ENCODE measurements around the gene OVOL1.

Gene OVOL1

GRCh38 chr11:65794570-65795510, 8.0 kb downstream of the OVOL1 start:
- Histone ChIP-seq H3K27me3 (ENCODE audit: low read depth, low read length) (peaks cover 18% of the 10 kb centered on the region), H3K9me3 (ENCODE audit: insufficient read depth, low read length) (no peaks in the 10 kb centered on the region)
- no peak for TF ChIP-seq EZH2phosphoT487 (IDR thresholded peaks at IDR 0.05; ENCODE audit: low read depth)
- TF ChIP-seq CTCF (IDR thresholded peaks at IDR 0.05; ENCODE audit: low read depth, low read length) = no peak

GRCh38 chr11:65796726-65797601, 10.1 kb downstream of the OVOL1 start:
- H3K27me3 ChIP-seq (ENCODE audit: low read depth, low read length) = peaks cover 25% of the 10 kb centered on the region
- no peaks in the 10 kb centered on the region for H3K79me2 ChIP-seq (ENCODE audit: low read length)
- H4K20me1 ChIP-seq (ENCODE audit: insufficient read depth, low read length) = no peaks in the 10 kb centered on the region
- H2AFZ ChIP-seq (ENCODE audit: low read depth, low read length) = no peak overlapping the region
- no peaks in the 10 kb centered on the region for H3K9me3 ChIP-seq (ENCODE audit: insufficient read depth, low read length)
- H3K9ac ChIP-seq (ENCODE audit: low read length) = no peak overlapping the region
- no peak overlapping the region for H3K4me3 ChIP-seq (ENCODE audit: low read length)
- TF ChIP-seq EZH2phosphoT487 (IDR thresholded peaks at IDR 0.05; ENCODE audit: low read depth) = no peak
- no peak overlapping the region for H3K4me2 ChIP-seq (ENCODE audit: low read length)
- no peak overlapping the region for H3K27ac ChIP-seq (ENCODE audit: low read length)
- no peaks in the 10 kb centered on the region for H3K36me3 ChIP-seq (replicated peaks; ENCODE audit: low read depth, low read length)
- peaks cover 3% of the 10 kb centered on the region for H3K4me1 ChIP-seq (ENCODE audit: low read length)

More at GRCh38 chr11:65794570-65795510, 8.0 kb downstream of the OVOL1 start:
- H3K79me2 ChIP-seq (ENCODE audit: low read length) = no peaks in the 10 kb centered on the region
- H3K36me3 ChIP-seq (replicated peaks; ENCODE audit: low read depth, low read length) = no peaks in the 10 kb centered on the region
- peaks cover 12% of the 10 kb centered on the region for H3K4me1 ChIP-seq (ENCODE audit: low read length)
- no peak overlapping the region for H3K4me3 ChIP-seq (ENCODE audit: low read length)
- H2AFZ ChIP-seq (ENCODE audit: low read depth, low read length) = no peak overlapping the region
- H4K20me1 ChIP-seq (ENCODE audit: insufficient read depth, low read length) = no peaks in the 10 kb centered on the region
- no peak overlapping the region for H3K4me2 ChIP-seq (ENCODE audit: low read length)
- H3K27ac ChIP-seq (ENCODE audit: low read length) = no peak overlapping the region
- no peak overlapping the region for H3K9ac ChIP-seq (ENCODE audit: low read length)

- H3K9me3 ChIP-seq (ENCODE audit: insufficient read depth, low read length) = no peaks in the 10 kb centered on the region
- H3K27ac ChIP-seq (ENCODE audit: low read length) = no peak overlapping the region
- no peak overlapping the region for H2AFZ ChIP-seq (ENCODE audit: low read depth, low read length)
- H4K20me1 ChIP-seq (ENCODE audit: insufficient read depth, low read length) = no peaks in the 10 kb centered on the region
- peaks cover 25% of the 10 kb centered on the region for H3K27me3 ChIP-seq (ENCODE audit: low read depth, low read length)
- TF ChIP-seq EZH2phosphoT487 (IDR thresholded peaks at IDR 0.05; ENCODE audit: low read depth) (no peak), CTCF (IDR thresholded peaks at IDR 0.05; ENCODE audit: low read depth, low read length) (no peak)
- H3K4me3 ChIP-seq (ENCODE audit: low read length) = no peak overlapping the region
- H3K9ac ChIP-seq (ENCODE audit: low read length) = no peak overlapping the region
- no peak overlapping the region for H3K4me2 ChIP-seq (ENCODE audit: low read length)
- no peaks in the 10 kb centered on the region for H3K36me3 ChIP-seq (replicated peaks; ENCODE audit: low read depth, low read length)
- H3K79me2 ChIP-seq (ENCODE audit: low read length) = no peaks in the 10 kb centered on the region
- peaks cover 4% of the 10 kb centered on the region for H3K4me1 ChIP-seq (ENCODE audit: low read length)
Observed at GRCh38 chr11:65797711-65798110, 10.8 kb downstream of the OVOL1 start.

- H3K79me2 ChIP-seq (ENCODE audit: low read length) = no peaks in the 10 kb centered on the region
- no peak overlapping the region for H3K27ac ChIP-seq (ENCODE audit: low read length)
- no peak overlapping the region for H3K4me2 ChIP-seq (ENCODE audit: low read length)
- no peak overlapping the region for H3K4me3 ChIP-seq (ENCODE audit: low read length)
- TF ChIP-seq EZH2phosphoT487 (IDR thresholded peaks at IDR 0.05; ENCODE audit: low read depth) (no peak), CTCF (IDR thresholded peaks at IDR 0.05; ENCODE audit: low read depth, low read length) (no peak)
- no peaks in the 10 kb centered on the region for H3K9me3 ChIP-seq (ENCODE audit: insufficient read depth, low read length)
- peaks cover 14% of the 10 kb centered on the region for H3K4me1 ChIP-seq (ENCODE audit: low read length)
- H2AFZ ChIP-seq (ENCODE audit: low read depth, low read length) = no peak overlapping the region
- no peaks in the 10 kb centered on the region for H4K20me1 ChIP-seq (ENCODE audit: insufficient read depth, low read length)
- H3K36me3 ChIP-seq (replicated peaks; ENCODE audit: low read depth, low read length) = no peaks in the 10 kb centered on the region
- no peak overlapping the region for H3K9ac ChIP-seq (ENCODE audit: low read length)
- H3K27me3 ChIP-seq (ENCODE audit: low read depth, low read length) = peaks cover 35% of the 10 kb centered on the region
Observed at GRCh38 chr11:65798882-65799281, 12.0 kb downstream of the OVOL1 start.
